Activated CD8-positive, alpha-beta T cell treated with anti-CD3 and anti-CD28 coated beads, Interleukin-2, amount 10 ng/mL, durations not matched to agents 7 days and 5 days (primary cell): Measurements from ENCODE around the gene FZD1. TPM values are rescaled to one million over a fixed set of nuclear protein-coding genes. Genes with fewer than 3 reads are reported as not detected.

Experiments
- ATAC-seq: fragments of 150-1000 bp; cut with Tn5 transposase; one replicate; pipeline ENCODE4 v1.10.0; 2021; ENCODE audit warnings: moderate library complexity
- CTCF ChIA-PET: fragments of 350-600 bp; sonication (Branson Sonifier 250); formaldehyde crosslinking; loops from one replicate; lab custom pipeline; 2021; ENCODE audit warnings: antibody characterized with exemption; lab: Charles Lee
- POLR2A ChIA-PET: fragments of 350-600 bp; sonication (Branson Sonifier 250); formaldehyde crosslinking; loops from one replicate; lab custom pipeline; 2021; ENCODE audit warnings: antibody characterized with exemption; lab: Charles Lee
- DNase-seq: peaks from one replicate; pipeline ENCODE4 v3.0.0-alpha.2; 2020
- H3K27ac Mint-ChIP-seq: one replicate; pipeline ENCODE4 v1.8.0; 2021; ENCODE audit warnings: mild to moderate bottlenecking, mixed read lengths
- H3K27me3 Mint-ChIP-seq: one replicate; pipeline ENCODE4 v1.8.0; 2021; ENCODE audit warnings: low read depth, mixed read lengths
- H3K36me3 Mint-ChIP-seq: one replicate; pipeline ENCODE4 v1.8.0; 2021; ENCODE audit warnings: low read depth, mixed read lengths
- H3K4me1 Mint-ChIP-seq: one replicate; pipeline ENCODE4 v1.8.0; 2021; ENCODE audit warnings: low read depth, mixed read lengths
- H3K4me3 Mint-ChIP-seq: one replicate; pipeline ENCODE4 v1.8.0; 2021; ENCODE audit warnings: mild to moderate bottlenecking, mixed read lengths
- H3K9me3 Mint-ChIP-seq: one replicate; pipeline ENCODE4 v1.8.0; 2022; ENCODE audit warnings: mixed read lengths; ENCODE audit not compliant: insufficient read depth
- total RNA-seq, 2 experiments: library from RNA; stranded (reverse); gene quantifications; one replicate each; pipeline ENCODE4 v1.2.3, GENCODE V29; 2021

The FZD1 gene
- total RNA-seq, 2 experiments from 2014 or later, result 0.24 to 0.26 TPM

GRCh38 chr7:91242097-91242844, 22.0 kb upstream of the FZD1 start:
- Mint-ChIP-seq H3K27ac (no peak overlapping the region), H3K36me3 (no peaks in the 10 kb centered on the region), H3K27me3 (no peaks in the 10 kb centered on the region), H3K9me3 (no peaks in the 10 kb centered on the region), H3K4me3 (no peak overlapping the region), H3K4me1 (no peaks in the 10 kb centered on the region)
- POLR2A ChIA-PET, result no interaction called here
- no peak for DNase-seq
- CTCF ChIA-PET, result no interaction called here
- ATAC-seq, result no peak

GRCh38 chr7:91243591-91244301, 20.5 kb upstream of the FZD1 start:
- Mint-ChIP-seq H3K27ac (no peak overlapping the region), H3K36me3 (no peaks in the 10 kb centered on the region), H3K27me3 (no peaks in the 10 kb centered on the region), H3K4me1 (no peaks in the 10 kb centered on the region), H3K9me3 (no peaks in the 10 kb centered on the region), H3K4me3 (no peak overlapping the region)
- CTCF ChIA-PET, result no interaction called here
- DNase-seq (no peak), ATAC-seq (no peak)
- POLR2A ChIA-PET, result no interaction called here

- DNase-seq, result no peak
- H3K9me3 Mint-ChIP-seq, result no peaks in the 10 kb centered on the region
- H3K4me3 Mint-ChIP-seq, result no peak overlapping the region
- H3K27ac Mint-ChIP-seq, result no peak overlapping the region
- POLR2A ChIA-PET, result no interaction called here
- no peaks in the 10 kb centered on the region for H3K4me1 Mint-ChIP-seq
- H3K36me3 Mint-ChIP-seq, result no peaks in the 10 kb centered on the region
- CTCF ChIA-PET, result no interaction called here
- no peak for ATAC-seq
- no peaks in the 10 kb centered on the region for H3K27me3 Mint-ChIP-seq
Observed at GRCh38 chr7:91247500-91247899, 16.7 kb upstream of the FZD1 start.

GRCh38 chr7:91248996-91249395, 15.2 kb upstream of the FZD1 start:
- Mint-ChIP-seq H3K4me3 (no peak overlapping the region), H3K36me3 (no peaks in the 10 kb centered on the region), H3K4me1 (no peaks in the 10 kb centered on the region), H3K27ac (no peak overlapping the region), H3K9me3 (no peaks in the 10 kb centered on the region), H3K27me3 (no peaks in the 10 kb centered on the region)
- ChIA-PET POLR2A (no interaction called here), CTCF (no interaction called here)
- no peak for ATAC-seq
- no peak for DNase-seq

- Mint-ChIP-seq H3K36me3 (no peaks in the 10 kb centered on the region), H3K4me1 (no peaks in the 10 kb centered on the region), H3K4me3 (no peak overlapping the region), H3K27me3 (no peaks in the 10 kb centered on the region), H3K9me3 (no peaks in the 10 kb centered on the region), H3K27ac (no peak overlapping the region)
- no peak for DNase-seq
- POLR2A ChIA-PET, result no interaction called here
- CTCF ChIA-PET, result no interaction called here
- ATAC-seq, result no peak
Observed at GRCh38 chr7:91249506-91250233, 14.6 kb upstream of the FZD1 start.

- ChIA-PET POLR2A (no interaction called here), CTCF (no interaction called here)
- no peak overlapping the region for H3K27ac Mint-ChIP-seq
- no peaks in the 10 kb centered on the region for H3K27me3 Mint-ChIP-seq
- ATAC-seq (no peak), DNase-seq (no peak)
- no peaks in the 10 kb centered on the region for H3K9me3 Mint-ChIP-seq
- no peaks in the 10 kb centered on the region for H3K36me3 Mint-ChIP-seq
- no peak overlapping the region for H3K4me3 Mint-ChIP-seq
- no peaks in the 10 kb centered on the region for H3K4me1 Mint-ChIP-seq
Observed at GRCh38 chr7:91250706-91251105, 13.5 kb upstream of the FZD1 start.

GRCh38 chr7:91251877-91252276, 12.4 kb upstream of the FZD1 start:
- Mint-ChIP-seq H3K4me1 (no peaks in the 10 kb centered on the region), H3K27ac (no peak overlapping the region), H3K4me3 (no peak overlapping the region), H3K27me3 (no peaks in the 10 kb centered on the region), H3K9me3 (no peaks in the 10 kb centered on the region), H3K36me3 (no peaks in the 10 kb centered on the region)
- DNase-seq, result no peak
- POLR2A ChIA-PET, result no interaction called here
- CTCF ChIA-PET, result no interaction called here
- ATAC-seq, result no peak

- no peaks in the 10 kb centered on the region for H3K36me3 Mint-ChIP-seq
- H3K4me3 Mint-ChIP-seq, result peak overlapping the region; percentile 77
- CTCF ChIA-PET, result no interaction called here
- no peak overlapping the region for H3K27ac Mint-ChIP-seq
- DNase-seq (no peak), ATAC-seq (no peak)
- POLR2A ChIA-PET, result no interaction called here
- H3K27me3 Mint-ChIP-seq, result peaks cover 36% of the 10 kb centered on the region
- H3K4me1 Mint-ChIP-seq, result peaks cover 14% of the 10 kb centered on the region
- H3K9me3 Mint-ChIP-seq, result no peaks in the 10 kb centered on the region
Observed at GRCh38 chr7:91263384-91264045, 718 bp upstream of the FZD1 start.

- Mint-ChIP-seq H3K27me3 (peaks cover 36% of the 10 kb centered on the region), H3K9me3 (no peaks in the 10 kb centered on the region), H3K4me1 (peaks cover 14% of the 10 kb centered on the region), H3K4me3 (peak overlapping the region; percentile 75), H3K27ac (no peak overlapping the region), H3K36me3 (no peaks in the 10 kb centered on the region)
- ChIA-PET CTCF (no interaction called here), POLR2A (no interaction called here)
- ATAC-seq (peak; percentile 47), DNase-seq (peak; percentile 32)
Observed at GRCh38 chr7:91264924-91265681, 870 bp downstream of the FZD1 start.

GRCh38 chr7:91265693-91266066, 1.4 kb downstream of the FZD1 start:
- ChIA-PET POLR2A (no interaction called here), CTCF (no interaction called here)
- ATAC-seq, result no peak
- Mint-ChIP-seq H3K9me3 (no peaks in the 10 kb centered on the region), H3K27me3 (peaks cover 35% of the 10 kb centered on the region), H3K27ac (no peak overlapping the region), H3K4me1 (peaks cover 14% of the 10 kb centered on the region), H3K4me3 (peak overlapping the region; percentile 75), H3K36me3 (no peaks in the 10 kb centered on the region)
- no peak for DNase-seq

- DNase-seq (no peak), ATAC-seq (no peak)
- Mint-ChIP-seq H3K36me3 (no peaks in the 10 kb centered on the region), H3K4me1 (peaks cover 14% of the 10 kb centered on the region), H3K4me3 (peak overlapping the region; percentile 12), H3K27me3 (peaks cover 32% of the 10 kb centered on the region), H3K9me3 (no peaks in the 10 kb centered on the region), H3K27ac (no peak overlapping the region)
- CTCF ChIA-PET, result no interaction called here
- POLR2A ChIA-PET, result no interaction called here
Observed at GRCh38 chr7:91266067-91266688, 1.9 kb downstream of the FZD1 start.
